ENCODE measurements around the gene TICAM1.

The TICAM1 gene

GRCh38 chr19:4831304-4831978 lies at the start of gene TICAM1:
TSS of gene TICAM1 (minus strand) at chr19:4831712. CDS start at chr19:4818377, 13,335 bp downstream.
- H3K4me1 ChIP-seq (ENCODE audit: insufficient read depth, low read length), result peaks cover 25% of the 10 kb centered on the region
- H3K27ac ChIP-seq (ENCODE audit: low read length), result peak within 1 kb of the TSS; percentile 72
- peaks cover 32% of the 10 kb centered on the region for H3K79me2 ChIP-seq (ENCODE audit: insufficient read depth, low read length)
- peak; percentile 89 for ATAC-seq (ENCODE audit: insufficient read depth, low read depth)
- H3K9ac ChIP-seq (ENCODE audit: low read depth, low read length), result peak within 1 kb of the TSS; percentile 87
- H3K9me3 ChIP-seq (ENCODE audit: insufficient read depth, low read length, severe bottlenecking), result no peaks in the 10 kb centered on the region
- no peaks in the 10 kb centered on the region for H3K27me3 ChIP-seq (ENCODE audit: insufficient read depth, low read length, poor library complexity)
- TF ChIP-seq CTCF (IDR thresholded peaks at IDR 0.05; ENCODE audit: borderline replicate concordance, extremely low read depth, low read length, poor library complexity, severe bottlenecking) (peak; percentile 24), EZH2 (IDR thresholded peaks at IDR 0.05; ENCODE audit: borderline replicate concordance, low read depth, low read length, severe bottlenecking) (no peak)
- peak within 1 kb of the TSS; percentile 97 for H2AFZ ChIP-seq (ENCODE audit: low read depth, low read length)
- peak within 1 kb of the TSS; percentile 87 to 99 for H3K4me3 ChIP-seq (ENCODE audit: low read depth in 1 of 2, low read length in 2 of 2)
- no peaks in the 10 kb centered on the region for H4K20me1 ChIP-seq (ENCODE audit: insufficient read depth, low read length)
- DNase-seq, result peak; percentile 66
- peak within 1 kb of the TSS; percentile 69 for H3K4me2 ChIP-seq (ENCODE audit: insufficient read depth, low read length)
- H3K36me3 ChIP-seq (ENCODE audit: insufficient read depth, low read length), result no peaks in the 10 kb centered on the region; the same call in 1 of the 2 replicates

- Histone ChIP-seq H3K4me1 (ENCODE audit: insufficient read depth, low read length) (peaks cover 22% of the 10 kb centered on the region), H3K4me2 (ENCODE audit: insufficient read depth, low read length) (no peak overlapping the region), H3K27ac (ENCODE audit: low read length) (peak overlapping the region; percentile 85), H3K79me2 (ENCODE audit: insufficient read depth, low read length) (no peaks in the 10 kb centered on the region), H3K9me3 (ENCODE audit: insufficient read depth, low read length, severe bottlenecking) (peaks cover 4% of the 10 kb centered on the region), H2AFZ (ENCODE audit: low read depth, low read length) (no peak overlapping the region), H3K36me3 (ENCODE audit: insufficient read depth, low read length) (no peaks in the 10 kb centered on the region), H3K27me3 (ENCODE audit: insufficient read depth, low read length, poor library complexity) (no peaks in the 10 kb centered on the region), H3K9ac (ENCODE audit: low read depth, low read length) (peak overlapping the region; percentile 32; the same call in 1 of the 2 replicates), H3K4me3 (ENCODE audit: low read depth in 1 of 2, low read length in 2 of 2) (no peak overlapping the region), H4K20me1 (ENCODE audit: insufficient read depth, low read length) (no peaks in the 10 kb centered on the region)
- DNase-seq (no peak), ATAC-seq (ENCODE audit: insufficient read depth, low read depth) (no peak)
- TF ChIP-seq CTCF (IDR thresholded peaks at IDR 0.05; ENCODE audit: borderline replicate concordance, extremely low read depth, low read length, poor library complexity, severe bottlenecking) (no peak), EZH2 (IDR thresholded peaks at IDR 0.05; ENCODE audit: borderline replicate concordance, low read depth, low read length, severe bottlenecking) (no peak)
Measured at GRCh38 chr19:4879041-4879440, 47.5 kb upstream of the TICAM1 start.

- peaks cover 4% of the 10 kb centered on the region for H3K9me3 ChIP-seq (ENCODE audit: insufficient read depth, low read length, severe bottlenecking)
- no peaks in the 10 kb centered on the region for H4K20me1 ChIP-seq (ENCODE audit: insufficient read depth, low read length)
- peak overlapping the region; percentile 31; the same call in 1 of the 2 replicates for H2AFZ ChIP-seq (ENCODE audit: low read depth, low read length)
- ATAC-seq (ENCODE audit: insufficient read depth, low read depth) (peak; percentile 91), DNase-seq (peak; percentile 93)
- H3K4me3 ChIP-seq (ENCODE audit: low read depth in 1 of 2, low read length in 2 of 2), result no peak overlapping the region
- no peaks in the 10 kb centered on the region for H3K36me3 ChIP-seq (ENCODE audit: insufficient read depth, low read length)
- H3K9ac ChIP-seq (ENCODE audit: low read depth, low read length), result peak overlapping the region; percentile 42
- H3K79me2 ChIP-seq (ENCODE audit: insufficient read depth, low read length), result no peaks in the 10 kb centered on the region
- H3K4me2 ChIP-seq (ENCODE audit: insufficient read depth, low read length), result no peak overlapping the region
- no peaks in the 10 kb centered on the region for H3K27me3 ChIP-seq (ENCODE audit: insufficient read depth, low read length, poor library complexity)
- H3K4me1 ChIP-seq (ENCODE audit: insufficient read depth, low read length), result peaks cover 22% of the 10 kb centered on the region
- H3K27ac ChIP-seq (ENCODE audit: low read length), result peak overlapping the region; percentile 85
- no peak for TF ChIP-seq CTCF (IDR thresholded peaks at IDR 0.05; ENCODE audit: borderline replicate concordance, extremely low read depth, low read length, poor library complexity, severe bottlenecking)
- no peak for TF ChIP-seq EZH2 (IDR thresholded peaks at IDR 0.05; ENCODE audit: borderline replicate concordance, low read depth, low read length, severe bottlenecking)
Measured at GRCh38 chr19:4878491-4878968, 47.0 kb upstream of the TICAM1 start.
